Parathyroid adenoma (tissue), 2 donors: ENCODE data around the gene ZCCHC3.
A peak's percentile ranks its signal among the peaks of the same experiment; 100 is the strongest.
"Not testable (repeated sequence)": the region's sequence is repeated elsewhere in the genome, so short reads cannot be mapped to it uniquely, and the experiment has no call there.

Experiments used
- H2AFZ ChIP-seq: fragments of 300-600 bp; sonication (generic); one replicate; pipeline ENCODE4 v1.7.0; 2017; ENCODE audit warnings: antibody characterized with exemption, mild to moderate bottlenecking
- H3K27ac ChIP-seq: fragments of 300-600 bp; sonication (generic); one replicate; pipeline ENCODE4 v1.7.0; 2017
- H3K27me3 ChIP-seq: fragments of 300-600 bp; sonication (generic); one replicate; pipeline ENCODE4 v1.7.0; 2017; ENCODE audit warnings: low read length; ENCODE audit not compliant: control insufficient read depth, insufficient read depth
- H3K36me3 ChIP-seq: fragments of 300-600 bp; sonication (generic); one replicate; pipeline ENCODE4 v1.7.0; 2017; ENCODE audit warnings: low read length; ENCODE audit not compliant: control insufficient read depth, insufficient read depth
- H3K4me1 ChIP-seq: fragments of 300-600 bp; sonication (generic); one replicate; pipeline ENCODE4 v1.7.0; 2017; ENCODE audit warnings: control low read depth
- H3K4me2 ChIP-seq: fragments of 300-600 bp; sonication (generic); one replicate; pipeline ENCODE4 v1.7.0; 2017; ENCODE audit warnings: low read length
- H3K4me3 ChIP-seq: fragments of 300-600 bp; sonication (generic); one replicate; pipeline ENCODE4 v1.7.0; 2017; ENCODE audit warnings: low read depth, low read length
- H3K79me2 ChIP-seq: fragments of 300-600 bp; sonication (generic); one replicate; pipeline ENCODE4 v1.7.0; 2017; ENCODE audit warnings: control low read depth
- H3K9ac ChIP-seq: fragments of 300-600 bp; sonication (generic); one replicate; pipeline ENCODE4 v1.7.0; 2017; ENCODE audit warnings: mild to moderate bottlenecking
- H3K9me3 ChIP-seq: fragments of 300-600 bp; sonication (generic); one replicate; pipeline ENCODE4 v1.7.0; 2017; ENCODE audit warnings: low read length; ENCODE audit not compliant: control insufficient read depth
- TF ChIP-seq, protein P1 (sequence below): fragments of 300-600 bp; sonication (generic); IDR thresholded peaks from one replicate; pipeline ENCODE4 v1.7.0; 2017; ENCODE audit warnings: antibody characterized with exemption, mild to moderate bottlenecking
- donor health status: primary hyperparathyroidism.

The ZCCHC3 gene

GRCh38 chr20:334578-334977, 37.2 kb downstream of the ZCCHC3 start:
- H3K27ac ChIP-seq, result no peak overlapping the region
- H3K9me3 ChIP-seq, result no peaks in the 10 kb centered on the region
- no peaks in the 10 kb centered on the region for H3K27me3 ChIP-seq
- no peaks in the 10 kb centered on the region for H3K36me3 ChIP-seq
- peaks cover 6% of the 10 kb centered on the region for H3K4me1 ChIP-seq
- H3K4me3 ChIP-seq, result no peak overlapping the region
- H2AFZ ChIP-seq, result no peak overlapping the region
- no peak overlapping the region for H3K9ac ChIP-seq
- peaks cover 6% of the 10 kb centered on the region for H3K79me2 ChIP-seq
- H3K4me2 ChIP-seq, result no peak overlapping the region
- TF ChIP-seq, protein P1, sequence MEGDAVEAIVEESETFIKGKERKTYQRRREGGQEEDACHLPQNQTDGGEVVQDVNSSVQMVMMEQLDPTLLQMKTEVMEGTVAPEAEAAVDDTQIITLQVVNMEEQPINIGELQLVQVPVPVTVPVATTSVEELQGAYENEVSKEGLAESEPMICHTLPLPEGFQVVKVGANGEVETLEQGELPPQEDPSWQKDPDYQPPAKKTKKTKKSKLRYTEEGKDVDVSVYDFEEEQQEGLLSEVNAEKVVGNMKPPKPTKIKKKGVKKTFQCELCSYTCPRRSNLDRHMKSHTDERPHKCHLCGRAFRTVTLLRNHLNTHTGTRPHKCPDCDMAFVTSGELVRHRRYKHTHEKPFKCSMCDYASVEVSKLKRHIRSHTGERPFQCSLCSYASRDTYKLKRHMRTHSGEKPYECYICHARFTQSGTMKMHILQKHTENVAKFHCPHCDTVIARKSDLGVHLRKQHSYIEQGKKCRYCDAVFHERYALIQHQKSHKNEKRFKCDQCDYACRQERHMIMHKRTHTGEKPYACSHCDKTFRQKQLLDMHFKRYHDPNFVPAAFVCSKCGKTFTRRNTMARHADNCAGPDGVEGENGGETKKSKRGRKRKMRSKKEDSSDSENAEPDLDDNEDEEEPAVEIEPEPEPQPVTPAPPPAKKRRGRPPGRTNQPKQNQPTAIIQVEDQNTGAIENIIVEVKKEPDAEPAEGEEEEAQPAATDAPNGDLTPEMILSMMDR, result no peak

DNA sequence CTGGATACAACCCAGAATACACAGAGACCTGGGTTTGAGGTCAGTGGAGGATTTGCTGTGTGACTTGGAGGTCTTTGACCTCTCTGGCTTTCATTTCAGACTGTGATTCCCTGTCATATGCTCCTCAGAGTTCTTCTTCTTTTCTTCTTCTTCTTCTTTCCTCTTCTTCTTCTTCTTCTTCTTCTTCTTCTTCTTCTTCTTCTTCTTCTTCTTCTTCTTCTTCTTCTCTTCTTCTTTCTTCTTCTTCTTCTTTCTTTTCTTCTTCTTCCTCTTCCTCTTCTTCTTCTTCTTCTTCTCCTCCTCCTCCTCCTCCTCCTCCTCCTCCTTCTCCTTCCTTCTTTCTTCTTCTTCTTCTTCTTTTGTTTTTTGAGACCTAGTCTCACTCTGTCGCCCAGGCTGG, 38.7 kb downstream of the ZCCHC3 start:
- not testable (repeated sequence) for H3K9ac ChIP-seq, H3K27ac ChIP-seq, H3K4me1 ChIP-seq, H2AFZ ChIP-seq, H3K36me3 ChIP-seq, H3K4me2 ChIP-seq, H3K4me3 ChIP-seq, H3K27me3 ChIP-seq, H3K9me3 ChIP-seq
- peaks cover 11% of the 10 kb centered on the region for H3K79me2 ChIP-seq

DNA sequence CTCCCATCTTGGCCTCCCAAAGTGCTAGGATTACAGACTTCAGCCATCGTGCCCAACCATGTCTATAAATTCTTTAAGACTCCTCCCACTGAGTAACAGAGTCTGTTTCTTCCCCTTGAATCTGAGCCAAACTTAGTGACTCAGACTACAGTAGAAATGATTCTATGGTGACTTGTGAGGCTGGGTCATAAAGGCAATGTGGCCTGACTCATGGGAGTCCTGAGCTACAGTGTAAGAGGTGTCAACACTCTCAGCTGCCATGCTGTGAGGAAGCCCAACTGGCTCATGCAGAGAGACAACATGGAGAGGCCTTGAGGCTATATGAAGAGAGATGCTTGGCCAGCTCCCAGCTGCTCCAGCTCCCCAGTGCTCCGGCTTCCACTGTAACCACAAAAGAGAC, 44.3 kb downstream of the ZCCHC3 start:
- Histone ChIP-seq H3K27ac (no peak overlapping the region), H3K4me2 (no peak overlapping the region), H3K79me2 (peaks cover 15% of the 10 kb centered on the region), H3K36me3 (no peaks in the 10 kb centered on the region), H2AFZ (no peak overlapping the region), H3K4me1 (no peaks in the 10 kb centered on the region), H3K4me3 (no peak overlapping the region), H3K9me3 (no peaks in the 10 kb centered on the region), H3K9ac (no peak overlapping the region), H3K27me3 (no peaks in the 10 kb centered on the region)
- TF ChIP-seq, protein P1, result no peak

DNA sequence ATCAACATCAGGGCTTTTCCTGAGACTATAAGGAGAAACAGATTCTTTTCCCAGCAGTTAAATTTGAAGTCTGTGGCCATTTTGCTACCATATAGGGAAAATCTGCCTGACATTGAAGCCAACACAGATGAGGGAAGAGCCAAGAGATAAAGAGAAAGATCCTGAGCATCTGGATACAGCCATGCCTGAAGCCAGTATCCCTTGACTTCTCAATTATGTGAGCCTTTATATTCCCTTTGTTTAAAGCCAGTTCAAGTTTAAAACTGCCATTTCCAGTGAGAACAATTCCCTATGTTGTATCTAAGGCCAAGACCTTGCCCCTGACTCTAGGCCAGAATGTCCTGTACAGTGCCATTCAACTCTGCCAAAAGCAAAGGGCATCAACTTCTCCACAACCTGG, 45.7 kb downstream of the ZCCHC3 start:
- H3K27me3 ChIP-seq, result no peaks in the 10 kb centered on the region
- TF ChIP-seq, protein P1, result no peak
- H3K27ac ChIP-seq, result no peak overlapping the region
- no peaks in the 10 kb centered on the region for H3K36me3 ChIP-seq
- no peak overlapping the region for H2AFZ ChIP-seq
- H3K79me2 ChIP-seq, result peaks cover 15% of the 10 kb centered on the region
- H3K9me3 ChIP-seq, result no peaks in the 10 kb centered on the region
- no peak overlapping the region for H3K4me3 ChIP-seq
- H3K4me2 ChIP-seq, result no peak overlapping the region
- H3K9ac ChIP-seq, result no peak overlapping the region
- no peaks in the 10 kb centered on the region for H3K4me1 ChIP-seq

DNA sequence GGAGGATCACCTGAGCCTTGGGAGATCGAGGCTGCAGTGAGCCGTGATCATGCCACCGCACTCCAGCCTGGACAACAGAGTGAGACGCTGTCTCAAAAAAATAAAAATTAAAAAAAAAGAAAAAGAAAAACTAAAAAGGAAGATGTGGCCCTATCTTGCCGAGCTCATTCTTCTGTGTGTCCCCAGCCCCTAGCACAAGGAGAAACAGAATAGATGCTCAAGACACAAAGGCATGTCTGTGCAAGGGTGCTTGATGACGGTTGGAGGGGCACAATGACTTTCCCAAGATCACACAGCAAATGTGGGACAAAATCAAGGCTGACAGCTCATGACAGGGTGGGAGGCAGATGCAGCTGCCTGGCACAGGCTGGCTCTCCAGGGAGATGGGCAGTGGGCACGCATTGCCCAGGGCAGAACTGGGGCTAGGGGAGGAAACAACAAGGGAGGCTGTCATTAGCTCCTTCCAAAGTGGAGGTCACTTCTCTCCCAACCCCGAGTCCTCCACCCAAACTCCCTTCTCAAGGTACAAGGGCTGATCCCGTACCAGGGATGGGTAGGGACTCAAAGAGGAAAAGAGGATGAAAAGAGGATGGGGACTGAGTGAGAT, 48.8 kb downstream of the ZCCHC3 start:
- no peak overlapping the region for H3K9ac ChIP-seq
- peaks cover 5% of the 10 kb centered on the region for H3K4me1 ChIP-seq
- H3K27me3 ChIP-seq, result no peaks in the 10 kb centered on the region
- H2AFZ ChIP-seq, result peak overlapping the region; percentile 89
- H3K27ac ChIP-seq, result peak overlapping the region; percentile 94
- H3K79me2 ChIP-seq, result peaks cover 6% of the 10 kb centered on the region
- H3K4me2 ChIP-seq, result peak overlapping the region; percentile 72
- no peaks in the 10 kb centered on the region for H3K36me3 ChIP-seq
- H3K4me3 ChIP-seq, result peak overlapping the region; percentile 71
- TF ChIP-seq, protein P1, result no peak
- H3K9me3 ChIP-seq, result no peaks in the 10 kb centered on the region
